Coronary artery (tissue), 2 donors: Measurements from ENCODE around the gene CRYGC.

Experiments used
- DNase-seq: peaks from one replicate; pipeline ENCODE4 v3.0.0-alpha.2; 2017; ENCODE audit warnings: low spot score
- H3K27ac ChIP-seq, 2 donors: fragments of 200-600 bp; sonication (generic); one replicate each; pipeline ENCODE4 v1.5.1; 2016 to 2019
- H3K4me3 ChIP-seq: fragments of 200-600 bp; sonication (generic); 2 replicates; pipeline ENCODE4 v1.5.1; 2016; ENCODE audit warnings: mild to moderate bottlenecking, moderate library complexity
- TF ChIP-seq, protein P1 (sequence below): fragments of 200-600 bp; sonication (generic); IDR thresholded peaks from one replicate; pipeline ENCODE4 v1.5.1; 2019; ENCODE audit warnings: antibody characterized with exemption

CRYGC gene

GRCh38 chr2:208092093-208092832, 37.4 kb downstream of the CRYGC start:
- DNase-seq: no peak
- H3K4me3 ChIP-seq: no peak overlapping the region
- TF ChIP-seq, protein P1, sequence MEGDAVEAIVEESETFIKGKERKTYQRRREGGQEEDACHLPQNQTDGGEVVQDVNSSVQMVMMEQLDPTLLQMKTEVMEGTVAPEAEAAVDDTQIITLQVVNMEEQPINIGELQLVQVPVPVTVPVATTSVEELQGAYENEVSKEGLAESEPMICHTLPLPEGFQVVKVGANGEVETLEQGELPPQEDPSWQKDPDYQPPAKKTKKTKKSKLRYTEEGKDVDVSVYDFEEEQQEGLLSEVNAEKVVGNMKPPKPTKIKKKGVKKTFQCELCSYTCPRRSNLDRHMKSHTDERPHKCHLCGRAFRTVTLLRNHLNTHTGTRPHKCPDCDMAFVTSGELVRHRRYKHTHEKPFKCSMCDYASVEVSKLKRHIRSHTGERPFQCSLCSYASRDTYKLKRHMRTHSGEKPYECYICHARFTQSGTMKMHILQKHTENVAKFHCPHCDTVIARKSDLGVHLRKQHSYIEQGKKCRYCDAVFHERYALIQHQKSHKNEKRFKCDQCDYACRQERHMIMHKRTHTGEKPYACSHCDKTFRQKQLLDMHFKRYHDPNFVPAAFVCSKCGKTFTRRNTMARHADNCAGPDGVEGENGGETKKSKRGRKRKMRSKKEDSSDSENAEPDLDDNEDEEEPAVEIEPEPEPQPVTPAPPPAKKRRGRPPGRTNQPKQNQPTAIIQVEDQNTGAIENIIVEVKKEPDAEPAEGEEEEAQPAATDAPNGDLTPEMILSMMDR: no peak
- H3K27ac ChIP-seq: no peak overlapping the region

- TF ChIP-seq, protein P1: no peak
- H3K27ac ChIP-seq: no peak overlapping the region
- DNase-seq: no peak
- no peak overlapping the region for H3K4me3 ChIP-seq
These were observed 39.2 kb downstream of the CRYGC start for GRCh38 chr2:208090420-208090819.

DNA sequence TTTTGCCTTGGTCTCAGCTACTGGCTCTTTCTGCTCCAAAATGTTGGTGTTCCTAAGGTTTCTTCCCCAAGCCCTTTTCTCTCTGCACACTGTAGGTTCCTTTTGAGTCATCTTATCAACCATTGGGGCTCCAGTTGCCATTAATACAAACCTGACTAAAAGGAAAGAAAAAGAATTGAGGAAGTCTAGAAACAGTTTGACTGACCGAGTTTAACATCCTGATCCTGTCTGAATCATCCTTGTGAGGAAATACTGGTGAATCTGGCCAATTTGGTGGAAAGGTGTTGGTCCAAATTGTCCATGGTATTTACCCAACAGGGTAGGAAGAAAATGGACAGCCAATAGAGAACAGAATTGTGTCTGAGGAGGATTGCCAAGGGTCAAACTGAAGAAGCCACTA, 43.6 kb downstream of the CRYGC start:
- TF ChIP-seq, protein P1: no peak
- DNase-seq: no peak
- no peak overlapping the region for H3K27ac ChIP-seq
- H3K4me3 ChIP-seq: no peak overlapping the region

GRCh38 chr2:208083807-208084206, 45.8 kb downstream of the CRYGC start:
- Histone ChIP-seq H3K27ac (no peak overlapping the region), H3K4me3 (no peak overlapping the region)
- TF ChIP-seq, protein P1: no peak
- DNase-seq: no peak
